GM13976 (cell line): ENCODE measurements around the gene BATF2.
A peak's percentile ranks its signal among the peaks of the same experiment; 100 is the strongest.

ENCODE experiments used
- DNase-seq: peaks from one replicate; pipeline ENCODE4 v3.0.0; 2012; ENCODE audit warnings: low spot score
- in situ Hi-C: fragments of 300-500 bp; cut with MboI; formaldehyde crosslinking; loops from one replicate; pipeline ENCODE4 v1.12.0; 2022; ENCODE audit warnings: low sequenced_read_pairs, mixed read lengths, inconsistent platforms; ENCODE audit not compliant: unreplicated experiment
- TF ChIP-seq, protein P1 (sequence below): IDR thresholded peaks from 2 replicates; pipeline ENCODE4 v1.5.1; 2012; ENCODE audit warnings: borderline replicate concordance, mild to moderate bottlenecking; ENCODE audit not compliant: insufficient read depth; ENCODE audit errors: extremely low read depth, missing control alignments, control extremely low read depth

The BATF2 gene

DNA sequence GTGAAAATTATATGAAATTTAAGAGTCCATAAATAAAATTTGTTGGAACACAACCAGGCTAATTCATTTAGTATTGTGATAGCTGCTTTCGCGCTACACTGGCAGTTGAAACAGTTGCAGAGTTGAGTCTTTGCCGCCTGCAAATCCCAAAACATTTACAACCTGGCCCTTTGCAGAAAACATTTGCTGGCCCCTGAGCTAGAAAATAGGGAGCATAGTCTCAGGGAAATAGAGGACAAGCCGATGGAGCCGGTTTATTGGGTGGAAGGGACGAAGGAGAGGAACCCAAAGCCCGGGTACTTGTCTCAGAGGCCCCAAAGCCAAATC, 43.7 kb upstream of the BATF2 start:
- in situ Hi-C loops, result no loop called here
- TF ChIP-seq, protein P1, sequence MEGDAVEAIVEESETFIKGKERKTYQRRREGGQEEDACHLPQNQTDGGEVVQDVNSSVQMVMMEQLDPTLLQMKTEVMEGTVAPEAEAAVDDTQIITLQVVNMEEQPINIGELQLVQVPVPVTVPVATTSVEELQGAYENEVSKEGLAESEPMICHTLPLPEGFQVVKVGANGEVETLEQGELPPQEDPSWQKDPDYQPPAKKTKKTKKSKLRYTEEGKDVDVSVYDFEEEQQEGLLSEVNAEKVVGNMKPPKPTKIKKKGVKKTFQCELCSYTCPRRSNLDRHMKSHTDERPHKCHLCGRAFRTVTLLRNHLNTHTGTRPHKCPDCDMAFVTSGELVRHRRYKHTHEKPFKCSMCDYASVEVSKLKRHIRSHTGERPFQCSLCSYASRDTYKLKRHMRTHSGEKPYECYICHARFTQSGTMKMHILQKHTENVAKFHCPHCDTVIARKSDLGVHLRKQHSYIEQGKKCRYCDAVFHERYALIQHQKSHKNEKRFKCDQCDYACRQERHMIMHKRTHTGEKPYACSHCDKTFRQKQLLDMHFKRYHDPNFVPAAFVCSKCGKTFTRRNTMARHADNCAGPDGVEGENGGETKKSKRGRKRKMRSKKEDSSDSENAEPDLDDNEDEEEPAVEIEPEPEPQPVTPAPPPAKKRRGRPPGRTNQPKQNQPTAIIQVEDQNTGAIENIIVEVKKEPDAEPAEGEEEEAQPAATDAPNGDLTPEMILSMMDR, result no peak
- DNase-seq, result no peak

GRCh38 chr11:65036931-65037330, 40.2 kb upstream of the BATF2 start:
- DNase-seq, result no peak
- TF ChIP-seq, protein P1, result no peak
- in situ Hi-C loops, result no loop called here

DNA sequence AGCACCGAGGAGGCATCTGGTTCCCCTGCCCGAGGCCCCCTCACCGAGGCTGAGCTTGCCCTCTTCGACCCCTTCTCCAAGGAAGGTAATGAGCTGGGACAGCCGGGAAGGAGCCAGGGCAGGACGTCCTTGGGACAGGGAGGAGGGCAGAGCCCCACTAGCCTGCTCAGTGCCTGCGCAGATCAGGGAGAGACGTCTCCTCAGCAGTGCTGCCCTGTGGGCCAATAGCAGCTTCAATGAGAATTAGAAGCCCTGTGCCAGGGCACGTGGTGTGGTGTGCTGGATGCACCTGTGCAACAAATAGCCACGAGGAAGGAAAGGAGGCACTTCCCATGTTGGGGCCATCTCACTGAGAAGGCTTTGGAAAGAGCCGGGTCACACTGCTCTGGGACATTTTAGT, 38.8 kb upstream of the BATF2 start:
- no peak for DNase-seq
- TF ChIP-seq, protein P1, result no peak
- in situ Hi-C loops, result no loop called here

DNA sequence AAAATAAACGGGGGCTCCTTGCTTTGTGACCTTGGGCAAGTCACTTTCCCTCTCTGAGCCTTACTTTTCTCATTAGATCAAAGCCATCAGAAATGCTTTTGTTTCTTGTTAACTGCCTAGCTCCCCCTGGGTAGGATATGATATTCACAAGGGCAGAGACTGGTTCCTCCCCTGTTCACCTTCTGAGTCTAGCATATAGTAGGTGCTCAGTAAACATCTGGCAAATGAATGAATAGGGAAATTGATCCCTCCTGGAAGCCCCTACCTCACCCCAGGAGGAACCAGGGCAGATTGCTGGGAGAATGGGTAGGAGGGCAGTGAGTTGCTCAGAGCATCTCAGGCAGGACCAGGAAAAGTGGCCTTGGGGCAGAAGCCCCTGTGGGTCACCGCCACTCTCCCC, 37.7 kb upstream of the BATF2 start:
- TF ChIP-seq, protein P1, result no peak
- in situ Hi-C loops, result no loop called here

DNA sequence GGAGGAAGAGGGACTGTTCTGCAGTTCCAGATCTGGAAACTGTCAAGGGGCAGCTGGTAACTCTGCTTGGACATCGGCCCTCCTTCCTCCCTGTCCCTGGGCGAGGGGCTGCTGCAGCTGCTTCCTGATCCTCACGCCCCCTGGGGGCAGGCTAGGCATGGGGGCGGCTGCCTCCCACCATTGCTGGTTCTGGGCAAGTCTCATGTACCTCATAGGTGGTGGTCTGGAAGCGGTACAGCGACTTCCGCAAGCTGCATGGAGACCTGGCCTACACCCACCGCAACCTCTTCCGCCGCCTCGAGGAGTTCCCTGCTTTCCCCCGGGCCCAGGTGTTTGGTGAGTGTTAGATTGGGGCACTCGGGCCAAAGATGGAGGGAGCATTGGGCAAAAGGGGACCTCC, 35.4 kb upstream of the BATF2 start:
- in situ Hi-C loops, result no loop called here
- TF ChIP-seq, protein P1, result no peak
- no peak for DNase-seq

More for the DNA sequence above, 37.7 kb upstream of the BATF2 start:
- DNase-seq, result no peak

DNA sequence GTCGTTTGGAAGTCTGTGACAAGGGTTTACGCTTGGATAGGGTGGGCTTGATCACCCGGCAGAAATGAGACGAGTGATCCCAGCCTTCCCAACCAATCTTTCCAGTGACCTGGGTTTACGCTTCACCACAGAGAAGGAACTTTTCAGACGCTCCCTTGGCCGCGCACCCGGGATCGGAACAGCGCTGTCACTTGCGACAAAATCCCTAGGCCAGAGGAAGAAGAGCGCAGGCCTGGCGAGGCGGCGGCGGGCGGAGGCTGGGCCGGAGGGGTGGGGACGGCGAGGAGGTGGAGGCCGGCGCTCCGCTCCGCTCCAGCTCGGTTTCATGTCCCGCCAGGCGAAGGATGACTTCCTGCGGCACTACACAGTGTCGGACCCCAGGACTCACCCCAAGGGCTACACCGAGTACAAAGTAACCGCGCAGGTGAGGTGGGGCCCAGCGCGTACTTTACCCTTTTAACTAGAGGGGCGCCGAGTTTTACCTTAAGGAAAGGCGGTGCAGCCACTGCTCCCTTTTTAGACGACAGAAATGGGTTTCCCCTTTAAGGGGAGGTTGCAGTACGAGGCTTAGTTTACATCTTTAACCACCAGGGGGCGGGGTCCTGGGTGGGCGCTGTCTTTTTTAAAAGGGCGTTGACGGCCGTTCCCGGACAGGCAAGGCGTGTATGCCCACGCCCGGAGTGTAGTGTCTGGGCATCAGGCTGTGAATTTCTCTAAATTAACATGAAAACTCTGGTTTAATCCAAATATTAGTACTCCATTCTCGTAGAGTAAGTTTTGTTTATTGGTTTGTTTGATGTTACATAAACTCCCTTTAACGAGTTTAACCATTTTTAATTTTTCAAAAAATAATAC, 30.7 kb upstream of the BATF2 start, which contains the start of gene SNX15:
SNX15 (plus strand) TSS at position 227 of the 855 bp plus-strand sequence; CDS start at position 326, 99 bp downstream.
- TF ChIP-seq, protein P1, result peak; percentile 38
- in situ Hi-C loops, result no loop called here

More for the DNA sequence above, 30.7 kb upstream of the BATF2 start, which contains the start of gene SNX15:
- DNase-seq, result peak; percentile 94
